Activated CD4-positive, alpha-beta T cell treated with anti-CD3 and anti-CD28 coated beads for 48 hours (primary cell): ENCODE measurements around the gene PADI3.

ENCODE experiments used
- DNase-seq: peaks from one replicate; pipeline ENCODE4 v3.0.0-alpha.2; 2020

Gene PADI3

GRCh38 chr1:17274186-17275170, 25.6 kb downstream of the PADI3 start:
- peak; percentile 64 for DNase-seq

- no peak for DNase-seq
Observed at GRCh38 chr1:17276568-17276967, 27.7 kb downstream of the PADI3 start.

- no peak for DNase-seq
Observed at GRCh38 chr1:17277511-17278159, 28.7 kb downstream of the PADI3 start.

- DNase-seq, result no peak
Observed at GRCh38 chr1:17278996-17279830, 30.3 kb downstream of the PADI3 start.

- no peak for DNase-seq
Observed at GRCh38 chr1:17280436-17280835, 31.5 kb downstream of the PADI3 start.

- DNase-seq, result no peak
Observed at GRCh38 chr1:17280894-17281293, 32.0 kb downstream of the PADI3 start.

GRCh38 chr1:17281775-17282181, 32.9 kb downstream of the PADI3 start:
- DNase-seq, result no peak

- DNase-seq, result no peak
Observed at GRCh38 chr1:17282836-17283235, 33.9 kb downstream of the PADI3 start.

- no peak for DNase-seq
Observed at GRCh38 chr1:17286646-17287045, 37.7 kb downstream of the PADI3 start.

- DNase-seq, result no peak
Observed at GRCh38 chr1:17287130-17287776, 38.4 kb downstream of the PADI3 start.

- no peak for DNase-seq
Observed at GRCh38 chr1:17289721-17290120, 40.8 kb downstream of the PADI3 start.

GRCh38 chr1:17290553-17290952, 41.7 kb downstream of the PADI3 start:
- DNase-seq, result no peak

GRCh38 chr1:17292299-17293160, 43.6 kb downstream of the PADI3 start:
- no peak for DNase-seq

- DNase-seq, result no peak
Observed at GRCh38 chr1:17293681-17294425, 45.0 kb downstream of the PADI3 start.

GRCh38 chr1:17295292-17295691, 46.4 kb downstream of the PADI3 start:
- DNase-seq, result no peak

GRCh38 chr1:17296086-17296485, 47.2 kb downstream of the PADI3 start:
- no peak for DNase-seq

- no peak for DNase-seq
Observed at GRCh38 chr1:17297991-17298390, 49.1 kb downstream of the PADI3 start.

- DNase-seq, result no peak
Observed at GRCh38 chr1:17301767-17302166, 52.9 kb downstream of the PADI3 start.

GRCh38 chr1:17304151-17304825, 55.4 kb downstream of the PADI3 start:
- DNase-seq, result no peak

GRCh38 chr1:17304826-17305175, 55.9 kb downstream of the PADI3 start:
- no peak for DNase-seq
